ENCODE results near the gene FOXK2. TPM values are rescaled to one million over a fixed set of nuclear protein-coding genes. Genes with fewer than 3 reads are reported as not detected.

Gene FOXK2
- total RNA-seq, 3 donors from 2014 or later (not counting 1 experiment from before 2014, with no cell fraction given): 42.5 to 50.0 (median 46.4) TPM

DNA sequence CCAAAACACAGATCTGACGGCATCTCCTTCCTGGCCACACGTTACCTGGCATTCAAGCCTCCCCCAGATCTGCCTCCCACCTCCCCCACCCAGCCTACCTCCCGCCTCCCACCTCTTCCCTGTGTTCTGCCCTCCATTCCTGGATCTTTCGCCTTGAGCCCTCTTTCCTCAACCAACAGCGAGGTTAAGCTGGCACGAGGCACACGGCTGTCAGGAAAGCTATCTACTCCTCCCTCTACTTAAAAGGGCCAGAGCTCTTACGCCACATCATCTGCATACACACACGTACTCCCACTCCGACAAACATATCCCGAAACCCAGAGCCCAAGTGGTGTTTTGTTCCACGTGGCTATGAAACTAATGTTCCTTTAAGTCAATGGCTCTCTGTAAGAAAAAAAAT, 110.7 kb downstream of the FOXK2 start:
- intact Hi-C loops (cut with micrococcal nuclease): no loop called here
- Mint-ChIP-seq H3K36me3 (no peaks in the 10 kb centered on the region), H3K27me3 (ENCODE audit: low read depth in 2 of 2) (no peaks in the 10 kb centered on the region), H3K9me3 (no peaks in the 10 kb centered on the region), H3K4me3 (no peak overlapping the region), H3K4me1 (peaks cover 18 to 24% of the 10 kb centered on the region in 2 donors), H3K27ac (peak overlapping the region in 1 of 2 donors; percentile 77)
- Histone ChIP-seq H3K9me3 (ENCODE audit: control insufficient read depth, insufficient read depth, low read length) (no peaks in the 10 kb centered on the region), H3K27ac (ENCODE audit: low read length) (no peak overlapping the region), H3K4me3 (ENCODE audit: low read length) (no peak overlapping the region), H3K36me3 (ENCODE audit: control insufficient read depth, insufficient read depth, low read length) (peaks cover 30% of the 10 kb centered on the region), H3K4me1 (ENCODE audit: control insufficient read depth, insufficient read depth, low read length) (no peaks in the 10 kb centered on the region), H3K27me3 (ENCODE audit: control insufficient read depth, insufficient read depth, low read length) (no peaks in the 10 kb centered on the region)
- TF ChIP-seq, protein P1, sequence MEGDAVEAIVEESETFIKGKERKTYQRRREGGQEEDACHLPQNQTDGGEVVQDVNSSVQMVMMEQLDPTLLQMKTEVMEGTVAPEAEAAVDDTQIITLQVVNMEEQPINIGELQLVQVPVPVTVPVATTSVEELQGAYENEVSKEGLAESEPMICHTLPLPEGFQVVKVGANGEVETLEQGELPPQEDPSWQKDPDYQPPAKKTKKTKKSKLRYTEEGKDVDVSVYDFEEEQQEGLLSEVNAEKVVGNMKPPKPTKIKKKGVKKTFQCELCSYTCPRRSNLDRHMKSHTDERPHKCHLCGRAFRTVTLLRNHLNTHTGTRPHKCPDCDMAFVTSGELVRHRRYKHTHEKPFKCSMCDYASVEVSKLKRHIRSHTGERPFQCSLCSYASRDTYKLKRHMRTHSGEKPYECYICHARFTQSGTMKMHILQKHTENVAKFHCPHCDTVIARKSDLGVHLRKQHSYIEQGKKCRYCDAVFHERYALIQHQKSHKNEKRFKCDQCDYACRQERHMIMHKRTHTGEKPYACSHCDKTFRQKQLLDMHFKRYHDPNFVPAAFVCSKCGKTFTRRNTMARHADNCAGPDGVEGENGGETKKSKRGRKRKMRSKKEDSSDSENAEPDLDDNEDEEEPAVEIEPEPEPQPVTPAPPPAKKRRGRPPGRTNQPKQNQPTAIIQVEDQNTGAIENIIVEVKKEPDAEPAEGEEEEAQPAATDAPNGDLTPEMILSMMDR (IDR thresholded peaks at IDR 0.05): no peak
- 96% methylated on average over 12 of the region's 12 CpGs for WGBS (ENCODE audit: insufficient coverage)
- DNase-seq (no peak), ATAC-seq (no peak)

DNA sequence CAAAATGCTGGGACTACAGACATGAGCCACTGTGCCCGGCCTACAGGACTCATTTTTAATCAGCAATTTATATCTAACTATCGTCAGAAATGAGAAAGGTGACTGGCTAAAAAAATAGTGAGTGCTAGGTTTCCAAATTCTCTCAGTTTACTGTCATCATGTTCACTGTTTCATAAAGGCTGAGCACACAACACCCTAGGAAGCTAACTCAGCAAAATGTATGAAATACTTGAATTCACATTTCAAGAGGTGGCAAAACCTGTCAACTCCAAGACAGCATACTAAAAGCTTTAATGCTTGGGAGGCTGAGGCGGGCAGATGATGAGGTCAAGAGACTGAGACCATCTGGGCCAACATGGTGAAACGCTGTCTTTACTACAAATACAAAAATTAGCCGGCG, 112.0 kb downstream of the FOXK2 start:
- DNase-seq: no peak
- Histone ChIP-seq H3K4me1 (ENCODE audit: control insufficient read depth, insufficient read depth, low read length) (no peaks in the 10 kb centered on the region), H3K27ac (ENCODE audit: low read length) (no peak overlapping the region), H3K36me3 (ENCODE audit: control insufficient read depth, insufficient read depth, low read length) (peaks cover 22% of the 10 kb centered on the region), H3K27me3 (ENCODE audit: control insufficient read depth, insufficient read depth, low read length) (no peaks in the 10 kb centered on the region), H3K9me3 (ENCODE audit: control insufficient read depth, insufficient read depth, low read length) (no peaks in the 10 kb centered on the region), H3K4me3 (ENCODE audit: low read length) (no peak overlapping the region)
- TF ChIP-seq, protein P1 (IDR thresholded peaks at IDR 0.05): no peak
- no peak for ATAC-seq
- 92% methylated on average over 5 of the region's 6 CpGs for WGBS (ENCODE audit: insufficient coverage)
- Mint-ChIP-seq H3K27me3 (ENCODE audit: low read depth in 2 of 2) (no peaks in the 10 kb centered on the region), H3K9me3 (no peaks in the 10 kb centered on the region), H3K36me3 (no peaks in the 10 kb centered on the region), H3K27ac (no peak overlapping the region), H3K4me3 (no peak overlapping the region), H3K4me1 (peaks cover 23 to 30% of the 10 kb centered on the region in 2 donors)
- intact Hi-C loops (cut with micrococcal nuclease): no loop called here

DNA sequence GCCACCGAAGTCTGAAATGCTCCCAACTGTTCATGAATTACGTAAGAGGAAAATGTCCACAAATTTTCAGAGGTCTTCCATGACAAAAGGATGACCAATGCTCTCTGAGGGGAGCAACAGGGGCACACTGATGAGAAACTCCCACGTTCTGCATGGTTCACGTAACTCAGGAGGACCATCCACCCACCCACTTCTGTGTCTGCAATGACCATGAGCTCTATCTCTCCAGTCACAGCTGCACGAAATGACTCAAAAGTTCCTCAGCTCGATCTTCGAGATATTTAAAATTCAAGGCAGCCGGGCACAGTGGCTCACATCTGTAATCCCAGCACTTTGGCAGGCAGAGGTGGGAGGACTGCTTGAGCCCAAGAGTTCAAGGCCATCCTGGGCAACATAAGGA, 112.9 kb downstream of the FOXK2 start:
- Mint-ChIP-seq H3K36me3 (no peaks in the 10 kb centered on the region), H3K9me3 (no peaks in the 10 kb centered on the region), H3K4me1 (peaks cover 32 to 35% of the 10 kb centered on the region in 2 donors), H3K27me3 (ENCODE audit: low read depth in 2 of 2) (no peaks in the 10 kb centered on the region), H3K27ac (no peak overlapping the region), H3K4me3 (no peak overlapping the region)
- TF ChIP-seq, protein P1 (IDR thresholded peaks at IDR 0.05): no peak
- intact Hi-C loops (cut with micrococcal nuclease): no loop called here
- no peak for ATAC-seq
- Histone ChIP-seq H3K27me3 (ENCODE audit: control insufficient read depth, insufficient read depth, low read length) (no peaks in the 10 kb centered on the region), H3K9me3 (ENCODE audit: control insufficient read depth, insufficient read depth, low read length) (no peaks in the 10 kb centered on the region), H3K36me3 (ENCODE audit: control insufficient read depth, insufficient read depth, low read length) (peaks cover 14% of the 10 kb centered on the region), H3K4me1 (ENCODE audit: control insufficient read depth, insufficient read depth, low read length) (no peaks in the 10 kb centered on the region), H3K4me3 (ENCODE audit: low read length) (no peak overlapping the region), H3K27ac (ENCODE audit: low read length) (no peak overlapping the region)
- DNase-seq: no peak
- WGBS (ENCODE audit: insufficient coverage): 90% methylated on average over 8 of the region's 8 CpGs

DNA sequence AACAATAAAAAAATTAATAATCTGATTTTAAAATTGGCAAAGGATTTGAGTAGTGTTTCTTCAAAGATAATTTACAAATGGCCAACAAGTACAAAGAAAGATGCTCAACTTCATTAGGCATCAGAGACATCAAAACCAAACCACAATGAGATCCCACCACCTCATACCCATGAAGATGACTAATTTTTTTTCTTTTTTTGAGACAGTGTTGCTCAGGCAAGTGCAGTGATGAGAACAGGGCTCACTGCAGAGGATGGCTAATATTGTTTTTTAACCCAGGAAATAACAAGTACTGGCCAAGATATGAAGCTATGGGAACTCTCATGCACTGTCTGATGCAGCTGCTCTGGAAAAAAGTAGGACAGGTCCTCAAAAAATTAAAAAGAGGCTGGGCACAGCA, 113.8 kb downstream of the FOXK2 start:
- H3K27ac ChIP-seq (ENCODE audit: low read length): no peak overlapping the region
- no peak overlapping the region for H3K27ac Mint-ChIP-seq
- H3K4me1 Mint-ChIP-seq: peaks cover 34 to 35% of the 10 kb centered on the region in 2 donors
- H3K27me3 ChIP-seq (ENCODE audit: control insufficient read depth, insufficient read depth, low read length): no peaks in the 10 kb centered on the region
- intact Hi-C loops (cut with micrococcal nuclease): no loop called here
- H3K4me3 Mint-ChIP-seq: no peak overlapping the region
- no peaks in the 10 kb centered on the region for H3K4me1 ChIP-seq (ENCODE audit: control insufficient read depth, insufficient read depth, low read length)
- no peaks in the 10 kb centered on the region for H3K27me3 Mint-ChIP-seq (ENCODE audit: low read depth in 2 of 2)
- no peaks in the 10 kb centered on the region for H3K36me3 Mint-ChIP-seq
- TF ChIP-seq, protein P1 (IDR thresholded peaks at IDR 0.05): no peak
- H3K4me3 ChIP-seq (ENCODE audit: low read length): no peak overlapping the region
- H3K36me3 ChIP-seq (ENCODE audit: control insufficient read depth, insufficient read depth, low read length): peaks cover 11% of the 10 kb centered on the region
- no peak for DNase-seq
- no peaks in the 10 kb centered on the region for H3K9me3 ChIP-seq (ENCODE audit: control insufficient read depth, insufficient read depth, low read length)
- ATAC-seq: no peak
- H3K9me3 Mint-ChIP-seq: no peaks in the 10 kb centered on the region

Measured in natural killer cell (primary cell).